Measurements from ENCODE around the gene TMEM141. TPM values are rescaled to one million over a fixed set of nuclear protein-coding genes. Genes with fewer than 3 reads are reported as not detected.
"Not testable (repeated sequence)": the region's sequence is repeated elsewhere in the genome, so short reads cannot be mapped to it uniquely, and the experiment has no call there.

TMEM141 gene
- total RNA-seq, 2 experiments from 2014 or later: 43.2 to 70.2 TPM

DNA sequence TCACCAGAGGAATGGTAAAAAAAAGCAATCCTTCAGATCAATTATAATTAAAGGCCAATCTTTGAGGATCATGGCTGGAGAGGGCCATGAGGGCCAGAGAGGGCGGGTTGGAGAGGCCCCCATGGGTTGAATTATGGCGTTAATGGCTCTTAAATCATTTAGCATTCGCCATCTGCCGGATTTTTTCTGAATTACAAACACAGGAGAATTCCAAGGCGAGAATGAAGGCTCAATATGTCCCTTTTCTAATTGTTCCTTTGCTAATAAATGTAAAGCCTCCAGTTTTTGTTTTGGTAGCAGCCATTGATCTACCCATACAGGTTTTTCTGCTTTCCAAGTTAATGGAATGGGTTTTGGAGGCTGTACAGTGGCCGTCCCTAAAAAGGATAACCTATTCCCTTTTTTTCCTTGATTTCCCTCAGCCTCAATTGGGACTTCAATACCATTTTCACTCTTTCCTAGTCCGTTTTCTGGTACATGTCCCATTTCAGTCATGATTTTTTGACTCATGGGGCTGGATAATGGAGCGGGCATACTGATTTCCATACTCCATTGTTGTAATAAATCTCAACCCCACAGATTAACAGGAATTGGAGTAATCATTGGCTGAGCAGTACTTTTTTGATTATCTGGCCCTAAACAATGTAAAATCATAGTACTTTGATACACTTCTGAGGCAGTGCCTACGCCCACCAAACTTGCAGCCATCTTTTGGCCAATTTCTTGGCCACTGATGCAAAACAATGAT is 6.7 kb upstream of the TMEM141 start:
- H3K27ac ChIP-seq (ENCODE audit: low read depth, low read length, poor library complexity, severe bottlenecking): no peak overlapping the region
- H3K4me3 ChIP-seq (ENCODE audit: low read depth, low read length, poor library complexity, severe bottlenecking): no peak overlapping the region
- no TSS peak for BruUV-seq (replicated peaks)
- H3K9me2 ChIP-seq (ENCODE audit: insufficient read depth, low read length): no peaks in the 10 kb centered on the region
- intact Hi-C loops (cut with micrococcal nuclease; ENCODE audit: unreplicated experiment): no loop called here
- no peaks in the 10 kb centered on the region for H3K79me2 ChIP-seq (ENCODE audit: insufficient read depth, low read depth, low read length)
- peak; percentile 59 for DNase-seq (ENCODE audit: low spot score)
- H3K9me3 ChIP-seq (ENCODE audit: low read length): no peaks in the 10 kb centered on the region
- ChIA-PET CTCF (ENCODE audit: unreplicated experiment) (no interaction called here), POLR2A (no interaction called here)
- H3K4me2 ChIP-seq (ENCODE audit: low read length): no peak overlapping the region
- TF ChIP-seq EZH2phosphoT487 (IDR thresholded peaks at IDR 0.05; ENCODE audit: borderline replicate concordance, low read depth, low read length): no peak
- TF ChIP-seq, protein P1, sequence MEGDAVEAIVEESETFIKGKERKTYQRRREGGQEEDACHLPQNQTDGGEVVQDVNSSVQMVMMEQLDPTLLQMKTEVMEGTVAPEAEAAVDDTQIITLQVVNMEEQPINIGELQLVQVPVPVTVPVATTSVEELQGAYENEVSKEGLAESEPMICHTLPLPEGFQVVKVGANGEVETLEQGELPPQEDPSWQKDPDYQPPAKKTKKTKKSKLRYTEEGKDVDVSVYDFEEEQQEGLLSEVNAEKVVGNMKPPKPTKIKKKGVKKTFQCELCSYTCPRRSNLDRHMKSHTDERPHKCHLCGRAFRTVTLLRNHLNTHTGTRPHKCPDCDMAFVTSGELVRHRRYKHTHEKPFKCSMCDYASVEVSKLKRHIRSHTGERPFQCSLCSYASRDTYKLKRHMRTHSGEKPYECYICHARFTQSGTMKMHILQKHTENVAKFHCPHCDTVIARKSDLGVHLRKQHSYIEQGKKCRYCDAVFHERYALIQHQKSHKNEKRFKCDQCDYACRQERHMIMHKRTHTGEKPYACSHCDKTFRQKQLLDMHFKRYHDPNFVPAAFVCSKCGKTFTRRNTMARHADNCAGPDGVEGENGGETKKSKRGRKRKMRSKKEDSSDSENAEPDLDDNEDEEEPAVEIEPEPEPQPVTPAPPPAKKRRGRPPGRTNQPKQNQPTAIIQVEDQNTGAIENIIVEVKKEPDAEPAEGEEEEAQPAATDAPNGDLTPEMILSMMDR (conservative IDR thresholded peaks at IDR 0.05; ENCODE audit: low read length): peak; percentile 75
- no peaks in the 10 kb centered on the region for H4K20me1 ChIP-seq (ENCODE audit: insufficient read depth, low read length)
- H3K4me1 ChIP-seq (ENCODE audit: insufficient read depth, low read length, poor library complexity, severe bottlenecking): peaks cover 5% of the 10 kb centered on the region
- no peaks in the 10 kb centered on the region for H3K36me3 ChIP-seq (ENCODE audit: insufficient read depth, low read length)
- H2AFZ ChIP-seq (ENCODE audit: low read length): no peak overlapping the region

DNA sequence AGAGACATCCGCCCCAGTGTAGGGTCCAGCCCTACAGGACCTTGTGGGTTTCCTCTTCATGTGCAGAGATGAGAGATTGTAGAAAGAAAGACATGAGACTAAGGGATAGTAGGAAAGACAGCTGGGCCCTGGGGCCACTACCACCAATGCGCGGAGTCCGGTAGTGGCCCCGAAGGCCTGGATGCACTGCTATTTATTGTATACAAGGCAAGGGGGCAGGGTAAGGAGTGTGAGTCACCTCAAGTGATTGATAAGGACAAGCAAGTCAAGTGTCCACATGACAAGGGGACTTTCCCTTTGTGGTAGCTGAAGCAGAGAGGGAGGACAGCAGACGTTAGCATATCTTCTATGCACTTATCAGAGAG is 6.2 kb upstream of the TMEM141 start:
- Histone ChIP-seq H3K79me2 (ENCODE audit: insufficient read depth, low read depth, low read length) (no peaks in the 10 kb centered on the region), H4K20me1 (ENCODE audit: insufficient read depth, low read length) (no peaks in the 10 kb centered on the region), H3K4me1 (ENCODE audit: insufficient read depth, low read length, poor library complexity, severe bottlenecking) (peaks cover 5% of the 10 kb centered on the region), H3K9me3 (ENCODE audit: low read length) (no peaks in the 10 kb centered on the region), H3K27ac (ENCODE audit: low read depth, low read length, poor library complexity, severe bottlenecking) (no peak overlapping the region), H3K4me2 (ENCODE audit: low read length) (no peak overlapping the region), H2AFZ (ENCODE audit: low read length) (no peak overlapping the region), H3K9me2 (ENCODE audit: insufficient read depth, low read length) (no peaks in the 10 kb centered on the region), H3K4me3 (ENCODE audit: low read depth, low read length, poor library complexity, severe bottlenecking) (no peak overlapping the region), H3K36me3 (ENCODE audit: insufficient read depth, low read length) (no peaks in the 10 kb centered on the region)
- CTCF ChIA-PET (ENCODE audit: unreplicated experiment): no interaction called here
- TF ChIP-seq, protein P1 (conservative IDR thresholded peaks at IDR 0.05; ENCODE audit: low read length): no peak
- no TSS peak for BruUV-seq (replicated peaks)
- no peak for DNase-seq (ENCODE audit: low spot score)
- POLR2A ChIA-PET: interaction anchor here (0.5 kb wide), 1 partner anchor 138 kb away, joined by 7 read pairs; no protein-coding TSS in a partner anchor
- intact Hi-C loops (cut with micrococcal nuclease; ENCODE audit: unreplicated experiment): loop anchor here (5.0 kb wide), 1 partner anchor 102 kb away; the partner anchor contains the start of gene TRAF2

DNA sequence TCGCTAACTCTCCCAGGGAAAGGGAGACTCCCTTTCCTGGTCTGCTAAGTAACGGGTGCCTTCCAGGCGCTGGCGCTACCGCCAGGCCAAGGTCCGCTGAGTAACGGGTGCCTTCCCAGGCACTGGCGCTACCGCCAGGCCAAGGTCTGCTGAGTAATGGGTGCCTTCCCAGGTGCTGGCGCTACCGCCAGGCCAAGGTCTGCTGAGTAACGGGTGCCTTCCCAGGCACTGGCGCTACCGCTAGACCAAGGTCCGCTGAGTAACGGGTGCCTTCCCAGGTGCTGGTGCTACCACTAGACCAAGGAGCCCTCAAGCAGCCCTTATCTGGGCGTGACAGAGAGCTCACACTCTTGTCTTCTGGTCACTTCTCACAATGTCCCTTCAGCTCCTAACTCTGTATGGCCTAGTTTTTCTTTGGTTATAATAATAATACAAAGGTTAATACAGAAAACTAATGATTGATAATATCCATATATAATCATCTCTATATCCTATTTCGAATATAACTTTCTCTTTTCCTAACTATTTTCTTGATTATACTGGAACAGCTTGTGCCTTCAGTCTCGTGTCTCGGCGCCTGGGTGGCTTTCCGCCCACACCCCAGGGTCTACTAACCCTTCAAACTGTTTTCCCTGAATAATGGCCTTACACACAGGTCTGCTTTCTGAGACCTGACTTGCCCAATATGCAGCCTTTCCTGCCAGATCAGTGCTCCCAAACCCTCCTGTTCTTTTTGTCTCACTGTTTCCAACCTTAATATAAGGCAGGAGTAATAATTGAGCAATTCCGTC is 5.4 kb upstream of the TMEM141 start:
- POLR2A ChIA-PET: interaction anchor here (0.5 kb wide), 1 partner anchor 137 kb away, joined by 7 read pairs; no protein-coding TSS in a partner anchor
- BruUV-seq (replicated peaks); H3K36me3 ChIP-seq (ENCODE audit: insufficient read depth, low read length); H3K4me3 ChIP-seq (ENCODE audit: low read depth, low read length, poor library complexity, severe bottlenecking); H3K9me2 ChIP-seq (ENCODE audit: insufficient read depth, low read length); H3K4me2 ChIP-seq (ENCODE audit: low read length); DNase-seq (ENCODE audit: low spot score); H2AFZ ChIP-seq (ENCODE audit: low read length); H3K27ac ChIP-seq (ENCODE audit: low read depth, low read length, poor library complexity, severe bottlenecking); H3K79me2 ChIP-seq (ENCODE audit: insufficient read depth, low read depth, low read length); H4K20me1 ChIP-seq (ENCODE audit: insufficient read depth, low read length); CTCF ChIA-PET (ENCODE audit: unreplicated experiment); H3K9me3 ChIP-seq (ENCODE audit: low read length): not testable (repeated sequence)
- intact Hi-C loops (cut with micrococcal nuclease; ENCODE audit: unreplicated experiment): loop anchor here (5.0 kb wide), 1 partner anchor 102 kb away; the partner anchor contains the start of gene TRAF2
- H3K4me1 ChIP-seq (ENCODE audit: insufficient read depth, low read length, poor library complexity, severe bottlenecking): peaks cover 12% of the 10 kb centered on the region
